KG1 (cell line): ENCODE results near the gene PDZK1.
"Not testable (repeated sequence)": the region's sequence is repeated elsewhere in the genome, so short reads cannot be mapped to it uniquely, and the experiment has no call there.

Source experiments
- DNase-seq: peaks from one replicate; lab custom pipeline; 2025; lab: John Stamatoyannopoulos, UW

PDZK1 gene

DNA sequence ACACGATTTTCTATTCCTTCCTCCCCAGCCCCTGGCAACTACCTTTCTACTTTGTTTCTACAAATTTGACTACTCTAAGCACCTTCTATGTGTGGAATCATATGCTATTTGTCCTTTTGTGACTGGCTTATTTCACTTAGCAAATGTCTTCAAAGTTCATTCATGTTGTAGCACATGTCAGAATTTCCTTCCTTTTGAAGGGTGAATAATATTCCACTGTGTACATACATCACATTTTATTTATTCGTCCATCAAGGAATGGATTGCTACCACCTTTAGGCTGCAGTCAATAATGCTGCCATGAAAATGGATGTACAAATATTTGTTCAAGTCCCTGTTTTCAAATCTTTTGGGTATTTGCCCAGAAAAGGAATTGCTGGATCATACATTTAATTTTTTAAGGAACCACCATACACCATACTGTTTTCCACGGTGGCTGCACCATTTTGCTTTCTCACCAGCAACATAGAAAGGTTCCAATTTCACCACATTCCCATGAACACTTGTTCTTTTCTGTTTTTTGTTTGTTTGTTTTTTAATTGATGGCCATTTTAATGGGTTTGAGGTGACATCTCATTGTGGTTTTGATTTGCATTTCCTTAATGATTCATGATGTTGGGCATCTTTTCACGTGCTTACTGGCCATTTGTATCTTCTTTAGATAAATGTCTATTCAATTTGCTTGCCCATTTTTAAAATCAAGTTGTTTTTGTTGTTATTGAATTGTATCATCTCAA is 3.3 kb upstream of the PDZK1 start:
- no peak for DNase-seq

- DNase-seq = no peak
Observed at GRCh38 chr1:145708063-145708462, 895 bp upstream of the PDZK1 start.

DNA sequence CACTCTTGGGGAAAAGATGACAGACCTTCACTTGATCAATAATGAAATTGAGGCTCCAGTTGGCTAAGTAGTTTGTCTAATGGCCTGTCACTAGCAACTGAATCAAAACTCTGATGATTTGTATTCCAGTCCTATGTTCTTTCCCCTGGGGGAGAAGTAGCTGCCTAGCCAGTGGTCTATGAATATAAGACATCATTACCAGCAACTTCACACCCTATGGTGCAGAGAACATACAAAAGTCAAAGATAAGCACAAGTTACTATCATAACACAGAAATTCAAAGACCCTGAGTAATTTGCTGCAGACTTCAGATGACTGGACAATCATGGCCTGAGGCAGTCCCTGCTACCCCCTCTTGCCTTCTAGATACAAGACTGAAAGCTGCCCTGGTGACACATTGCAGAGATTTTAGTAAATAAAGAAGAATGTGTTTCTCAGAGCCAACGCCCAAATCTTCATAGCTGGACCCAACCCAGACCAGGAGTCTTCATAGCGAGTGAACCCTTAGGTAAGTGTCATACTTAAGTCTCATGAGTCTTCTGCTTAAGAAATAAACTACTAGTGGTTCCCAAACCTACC is 993 bp downstream of the PDZK1 start:
- DNase-seq = no peak

- DNase-seq = no peak
Observed at GRCh38 chr1:145705622-145706021, 1.5 kb downstream of the PDZK1 start.

- no peak for DNase-seq
Observed at GRCh38 chr1:145702826-145703225, 4.3 kb downstream of the PDZK1 start.

GRCh38 chr1:145702052-145702451 is 5.1 kb downstream of the PDZK1 start:
- no peak for DNase-seq

DNA sequence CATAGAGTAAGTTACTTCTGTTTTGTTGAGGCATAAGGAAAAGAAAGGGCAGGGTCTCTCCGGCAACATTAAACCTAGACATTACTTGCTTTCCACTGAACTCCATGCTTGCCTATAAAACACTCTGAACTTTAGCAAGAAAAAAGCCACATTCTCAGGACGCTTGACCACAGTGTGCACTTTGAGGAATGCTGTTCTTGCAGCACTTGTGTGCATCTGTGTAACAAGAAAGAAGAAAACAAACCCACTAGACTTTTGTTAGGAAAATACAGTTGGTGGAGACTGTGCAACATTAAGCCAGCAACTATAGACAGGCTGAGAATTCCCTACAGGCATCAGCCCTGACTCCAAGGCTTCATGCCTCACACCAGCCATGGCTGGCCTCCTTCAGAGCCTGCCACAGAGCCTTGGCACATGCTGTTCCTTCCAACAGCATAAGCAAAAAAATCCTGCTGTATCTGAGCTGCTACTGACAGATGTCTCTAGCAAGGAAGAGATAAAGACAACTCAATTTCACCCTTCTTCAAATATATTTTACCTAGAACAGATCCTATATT is 5.8 kb downstream of the PDZK1 start:
- DNase-seq = no peak

DNA sequence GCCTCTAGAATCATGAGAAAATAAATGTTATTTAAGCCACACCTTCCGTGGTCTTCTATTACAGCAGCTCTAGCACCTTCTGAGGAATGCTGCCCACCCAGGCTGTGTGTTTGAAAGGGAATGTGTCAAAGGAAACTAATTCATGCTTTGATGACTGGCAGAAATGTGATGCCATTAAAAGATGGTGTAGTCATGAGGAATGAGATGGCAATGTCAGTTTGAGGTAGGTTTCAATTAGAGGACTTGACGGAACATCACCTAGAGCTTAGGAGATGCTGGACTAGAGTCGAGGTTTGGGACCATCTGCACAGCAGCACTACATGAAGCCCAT is 10.6 kb downstream of the PDZK1 start:
- no peak for DNase-seq

GRCh38 chr1:145695821-145696629 is 11.1 kb downstream of the PDZK1 start:
- no peak for DNase-seq

GRCh38 chr1:145692785-145693443 is 14.3 kb downstream of the PDZK1 start:
- DNase-seq = no peak

DNA sequence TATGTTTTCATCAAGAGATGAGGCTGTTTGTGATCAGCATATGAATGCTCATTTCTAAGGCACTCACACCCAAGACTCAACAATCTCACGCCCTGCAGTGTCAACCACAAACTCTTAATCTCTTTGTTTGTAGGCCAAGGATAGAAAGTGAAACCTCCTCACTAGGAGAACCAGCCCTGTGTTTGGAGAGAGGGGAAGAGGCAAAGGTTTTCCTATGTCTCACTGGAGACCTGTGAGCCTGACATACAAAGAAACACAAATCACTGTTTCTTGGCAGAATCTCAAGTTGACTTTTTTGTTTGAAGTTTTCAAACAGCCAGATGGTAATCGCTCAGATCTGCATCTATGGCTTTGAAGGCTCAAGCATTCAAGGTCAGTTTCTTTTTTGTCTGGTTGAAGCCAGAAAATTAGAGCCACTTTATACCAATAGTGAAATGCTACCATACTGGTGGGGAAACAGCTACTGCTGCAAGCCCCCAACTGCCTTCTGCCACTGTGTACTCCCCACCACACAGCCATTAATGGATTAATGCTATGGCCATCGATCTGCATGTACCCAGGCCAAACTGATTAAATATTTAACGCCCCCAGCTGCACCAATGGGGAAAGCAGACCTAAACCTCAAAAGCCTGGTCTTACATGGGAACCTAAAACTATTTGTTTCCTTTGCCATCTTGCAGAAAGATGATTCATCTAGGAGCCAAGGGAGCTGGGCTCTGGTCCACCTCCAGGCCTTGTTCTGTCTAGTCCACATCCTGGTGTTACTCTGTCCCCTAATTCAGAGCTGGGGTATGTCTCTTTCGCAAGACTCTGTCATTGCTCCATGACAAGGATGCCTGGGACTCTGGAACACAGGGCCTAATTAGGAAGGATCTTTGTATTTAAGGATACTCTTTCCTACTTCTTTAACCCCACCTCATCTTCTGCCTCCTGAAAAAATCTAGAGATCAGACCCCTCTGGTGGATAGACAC is 16.3 kb downstream of the PDZK1 start:
- DNase-seq = no peak

- DNase-seq = no peak
Observed at GRCh38 chr1:145689922-145690321, 17.2 kb downstream of the PDZK1 start.

DNA sequence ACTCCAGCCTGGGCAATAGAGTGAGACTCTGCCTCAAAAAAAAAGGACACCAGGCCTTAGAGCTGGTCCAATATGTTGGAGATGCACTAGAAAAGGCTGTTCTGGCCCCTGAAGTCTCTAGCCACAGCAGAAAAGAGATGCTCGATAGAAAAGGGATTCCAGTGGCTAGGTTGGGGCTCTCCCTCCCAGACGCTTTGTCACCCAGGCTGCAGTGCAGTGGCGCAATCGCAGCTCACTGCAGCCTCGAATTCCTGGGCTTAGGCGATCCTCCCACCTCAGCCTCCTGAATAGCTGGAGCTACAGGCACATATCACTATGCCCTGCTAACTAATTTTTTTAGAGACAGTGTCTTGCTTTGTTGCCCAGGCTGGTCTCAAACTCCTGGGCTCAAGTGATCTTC is 18.2 kb downstream of the PDZK1 start:
- no peak for DNase-seq

- no peak for DNase-seq
Observed at GRCh38 chr1:145688328-145688727, 18.8 kb downstream of the PDZK1 start.

GRCh38 chr1:145686078-145686477 is 21.1 kb downstream of the PDZK1 start:
- DNase-seq = not testable (repeated sequence)

- not testable (repeated sequence) for DNase-seq
Observed at GRCh38 chr1:145684858-145685257, 22.3 kb downstream of the PDZK1 start.

- DNase-seq = not testable (repeated sequence)
Observed at GRCh38 chr1:145673217-145673616, 34.0 kb downstream of the PDZK1 start.

DNA sequence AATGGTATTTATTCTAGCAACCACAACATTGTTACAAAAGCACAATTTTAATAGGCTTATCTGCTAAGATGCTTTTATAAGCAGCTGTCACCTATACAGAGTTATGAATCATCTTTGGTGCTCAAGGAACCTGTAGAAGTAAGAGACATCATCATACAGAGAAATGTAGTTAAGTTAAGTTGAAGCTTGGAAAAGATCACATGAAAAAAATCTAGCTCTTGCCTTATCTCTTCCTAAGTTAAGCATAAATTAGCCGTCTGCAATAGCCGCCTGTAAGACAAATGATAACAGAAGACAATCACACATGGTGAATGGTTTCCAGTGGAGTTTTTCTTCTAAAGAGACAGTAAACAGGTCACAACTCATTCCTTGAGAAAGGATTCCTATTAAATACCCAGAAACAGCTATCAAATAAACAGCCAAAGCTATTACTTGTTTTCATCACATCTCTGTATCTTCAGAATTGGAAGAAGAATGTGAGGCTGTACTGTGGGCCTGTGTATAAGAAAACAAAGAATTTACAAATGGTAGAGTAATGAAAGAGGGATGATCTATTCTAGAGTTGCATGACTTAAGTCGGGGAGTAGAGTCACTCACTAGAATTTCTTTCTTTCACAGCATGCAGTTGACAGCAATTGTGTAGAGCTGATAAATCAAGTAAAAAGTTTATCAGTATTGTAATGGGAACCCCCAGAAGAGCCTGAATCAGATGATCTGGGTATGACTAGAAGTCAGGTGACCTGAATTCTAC is 36.0 kb downstream of the PDZK1 start:
- DNase-seq = not testable (repeated sequence)

- DNase-seq = not testable (repeated sequence)
Observed at GRCh38 chr1:145665015-145665414, 42.2 kb downstream of the PDZK1 start.

- DNase-seq = not testable (repeated sequence)
Observed at GRCh38 chr1:145662502-145662901, 44.7 kb downstream of the PDZK1 start.
